ENCODE data around the gene ECEL1.

Gene ECEL1

GRCh38 chr2:232431705-232432590, 55.7 kb downstream of the ECEL1 start:
- DNase-seq (ENCODE audit: low read depth): no peak
- no peak overlapping the region for H3K4me3 ChIP-seq (replicated peaks; ENCODE audit: low read depth, low read length)
- no peak for TF ChIP-seq CTCF (IDR thresholded peaks at IDR 0.05; ENCODE audit: low read length, missing control alignments)
